GM21786 (cell line): ENCODE results near the gene SCIMP.
"Not testable (repeated sequence)": the region's sequence is repeated elsewhere in the genome, so short reads cannot be mapped to it uniquely, and the experiment has no call there.

Source experiments
- ATAC-seq: cut with Tn5 transposase; IDR thresholded peaks from one replicate; pipeline ENCODE4 v1.9.1; 2021; ENCODE audit not compliant: unreplicated experiment

Gene SCIMP

DNA sequence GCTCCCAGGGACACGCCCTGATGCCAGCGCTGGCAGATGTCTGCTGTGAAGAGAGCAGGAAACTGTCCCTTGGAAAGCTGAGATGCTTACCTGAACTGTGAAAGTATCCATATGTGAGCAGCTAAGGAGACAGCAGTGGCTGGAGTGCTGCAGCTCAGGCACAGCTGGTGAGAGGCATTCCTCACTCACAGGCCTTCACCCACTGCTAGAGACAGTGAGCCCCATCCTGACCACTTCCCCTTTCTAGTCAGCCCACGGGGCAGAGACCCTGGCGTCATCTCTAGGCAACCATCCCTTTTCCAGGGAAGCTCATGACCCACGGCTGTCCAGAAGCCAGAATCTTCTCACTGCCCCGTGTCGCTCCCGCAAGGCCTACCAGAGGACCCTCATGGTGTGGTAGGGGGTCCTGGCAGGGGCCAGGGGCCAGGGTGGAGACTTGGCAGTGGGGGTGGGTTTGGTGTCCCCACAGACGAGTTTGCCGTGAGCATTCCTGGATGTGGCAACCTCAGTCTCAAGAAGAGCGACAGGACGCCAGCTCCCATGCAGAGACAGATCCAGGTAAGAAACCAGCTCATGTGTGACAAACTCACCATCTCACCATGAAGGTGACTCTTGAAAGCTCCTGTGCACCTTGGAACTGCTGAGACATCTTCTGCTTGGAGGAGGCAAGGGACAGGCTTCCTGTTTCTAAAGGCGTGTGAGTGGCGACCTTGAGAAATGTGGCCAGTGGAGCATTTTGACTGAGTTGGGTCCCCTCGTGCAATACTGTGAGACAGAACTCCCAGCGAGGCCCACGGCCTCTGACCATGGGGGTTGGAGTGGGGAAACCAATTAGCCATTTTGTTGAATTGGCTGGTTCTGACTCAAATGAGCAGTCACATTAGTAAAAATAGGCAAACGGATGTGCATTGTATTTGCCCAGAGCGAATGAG lies at the start of gene SCIMP:
TSS of gene SCIMP (minus strand) at position 216 of the 932 bp plus-strand sequence. CDS start at position 111, 105 bp downstream.
- ATAC-seq: peak; percentile 61

GRCh38 chr17:5283571-5284315 lies 49.1 kb upstream of the SCIMP start:
- no peak for ATAC-seq

DNA sequence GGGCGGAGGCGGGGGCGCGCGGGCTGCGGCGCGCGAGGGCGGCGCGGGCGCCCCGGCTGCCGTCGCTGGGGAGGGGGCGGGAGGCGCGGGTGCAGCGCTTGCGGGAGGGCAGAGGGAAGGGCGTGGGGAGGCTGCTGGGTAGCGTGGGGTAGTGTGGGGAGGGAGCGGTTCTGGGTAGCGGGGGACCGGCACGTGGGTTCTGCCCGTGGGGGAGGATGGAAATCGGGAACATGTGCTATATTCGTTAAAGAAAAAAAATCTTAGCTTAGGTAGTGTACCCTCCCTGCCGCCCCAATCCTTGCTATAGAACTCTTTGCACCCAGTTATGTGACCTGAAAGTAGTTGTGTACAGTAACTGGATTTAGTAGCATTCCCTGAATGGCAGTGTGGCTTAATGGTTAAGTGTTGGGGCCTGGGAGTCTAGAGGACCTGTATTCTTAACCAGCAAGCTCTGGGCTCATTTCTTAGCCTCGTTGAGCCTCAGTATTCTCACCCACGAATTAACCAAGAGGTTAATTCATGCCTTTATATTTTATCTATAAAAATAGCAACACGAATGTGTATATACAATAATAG lies 48.1 kb upstream of the SCIMP start:
- no peak for ATAC-seq

DNA sequence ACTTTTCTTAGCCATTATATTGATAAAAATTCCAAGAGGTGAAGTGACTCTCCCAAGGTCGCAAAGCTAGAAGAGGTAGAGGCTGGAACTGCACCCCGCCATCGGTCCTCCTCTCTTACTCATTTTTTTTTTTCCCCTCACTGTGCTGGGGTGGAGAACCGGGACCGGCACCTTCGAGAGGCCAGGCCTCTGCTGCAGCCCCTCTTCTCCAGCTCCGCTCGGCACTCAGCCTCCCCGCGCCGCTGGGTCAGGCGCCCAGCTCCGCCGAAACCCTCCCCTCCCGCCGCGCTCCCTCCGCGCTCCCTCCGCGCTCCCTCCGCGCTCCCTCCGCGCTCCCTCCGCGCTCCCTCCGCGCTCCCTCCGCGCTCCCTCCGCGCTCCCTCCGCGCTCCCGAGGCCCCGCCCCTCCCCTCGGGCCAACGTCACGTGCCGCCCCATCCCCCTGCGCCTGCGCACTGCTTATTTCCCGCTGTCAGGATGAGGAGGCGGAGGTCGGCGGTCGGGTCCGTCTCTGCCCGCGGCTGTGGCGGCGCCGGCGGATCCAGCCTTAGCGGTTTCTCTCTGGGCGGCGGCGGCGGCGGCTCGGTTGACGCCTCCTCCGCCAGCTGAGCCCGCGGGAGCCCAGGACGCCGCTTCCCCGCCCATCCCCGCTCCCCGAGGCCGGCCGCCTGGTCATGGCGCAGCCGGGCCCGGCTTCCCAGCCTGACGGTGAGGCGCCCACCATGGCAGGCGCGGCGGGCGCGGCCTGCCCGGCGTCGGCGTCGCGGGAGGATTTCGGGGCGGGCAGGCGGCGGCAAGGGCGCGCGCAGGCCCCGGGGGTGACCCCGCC lies 47.4 kb upstream of the SCIMP start, which contains the start of gene RABEP1:
TSS of gene RABEP1 (plus strand) at position 471 of the 828 bp plus-strand sequence. CDS start at position 674, 203 bp downstream.
- ATAC-seq: peak; percentile 63

DNA sequence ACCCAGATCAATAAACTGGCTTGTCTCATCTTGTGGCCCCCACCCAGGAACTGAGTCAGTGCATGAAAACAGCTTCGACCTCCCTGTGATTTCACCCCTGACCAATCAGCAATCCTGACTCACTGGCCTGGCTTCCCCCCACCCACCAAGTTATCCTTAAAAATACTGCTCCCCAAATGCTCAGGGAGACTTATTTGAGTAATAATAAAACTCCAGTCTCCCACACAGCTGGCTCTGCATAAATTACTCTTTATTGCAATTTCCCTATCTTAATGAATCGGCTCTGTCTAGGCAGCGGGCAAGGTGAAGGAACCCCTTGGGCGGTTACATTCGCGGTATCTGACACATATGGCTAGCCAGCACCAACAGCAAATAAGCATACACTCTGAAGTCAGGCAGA lies 37.7 kb upstream of the SCIMP start:
- no peak for ATAC-seq

GRCh38 chr17:5269241-5269960 lies 34.7 kb upstream of the SCIMP start:
- no peak for ATAC-seq

- no peak for ATAC-seq
Observed at GRCh38 chr17:5264893-5265292, 30.2 kb upstream of the SCIMP start.

GRCh38 chr17:5263441-5263840 lies 28.8 kb upstream of the SCIMP start:
- ATAC-seq: no peak

GRCh38 chr17:5262416-5262991 lies 27.8 kb upstream of the SCIMP start:
- no peak for ATAC-seq

DNA sequence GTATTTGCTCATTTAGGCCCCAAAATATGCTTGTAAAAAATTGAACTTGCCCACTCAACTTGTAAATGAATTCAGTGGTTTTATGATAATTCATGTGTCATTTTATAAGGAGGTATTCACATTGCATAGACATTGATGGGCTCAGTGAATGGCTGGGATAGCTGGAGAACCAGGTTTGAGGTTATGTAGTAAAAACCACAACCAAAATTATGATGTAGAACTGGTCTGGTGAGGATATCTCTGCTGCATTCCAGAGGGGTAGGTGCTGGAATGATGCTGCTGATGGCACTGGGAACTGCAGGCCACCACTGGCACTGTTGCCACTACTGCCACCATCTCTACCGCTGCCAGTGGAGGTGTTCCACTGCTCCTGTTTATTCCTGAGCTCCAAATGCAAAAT lies 25.9 kb upstream of the SCIMP start:
- no peak for ATAC-seq

- no peak for ATAC-seq
Observed at GRCh38 chr17:5257124-5257523, 22.5 kb upstream of the SCIMP start.

DNA sequence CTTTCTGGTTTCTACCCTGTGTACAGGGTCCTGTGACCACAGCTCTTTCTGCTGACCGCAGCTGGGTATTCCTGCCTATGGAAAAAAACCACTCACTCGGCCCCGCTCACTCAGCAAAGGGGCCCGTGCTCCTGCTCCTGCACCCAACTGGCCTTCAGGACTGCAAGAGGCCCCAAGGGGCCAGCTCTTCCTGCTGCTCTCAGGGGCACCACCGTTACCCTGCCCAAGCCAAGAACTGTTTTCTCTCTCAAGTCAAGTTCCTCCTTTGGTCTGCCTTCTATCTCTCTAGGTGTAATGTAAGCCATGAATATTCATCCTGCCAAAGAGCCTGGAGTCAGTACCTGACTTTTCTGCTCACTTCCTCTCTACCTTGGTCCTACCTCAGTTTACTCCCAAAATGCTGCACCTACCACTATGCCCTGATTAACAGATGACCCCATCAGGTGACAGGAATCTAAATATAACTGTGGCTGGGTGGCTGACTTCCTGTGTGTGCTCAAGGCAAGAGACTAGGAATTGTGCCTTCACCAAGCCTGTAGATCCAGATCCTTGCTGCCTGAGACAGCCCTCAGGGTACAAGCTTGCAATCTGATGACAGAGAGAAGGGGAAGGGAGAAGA lies 20.4 kb upstream of the SCIMP start:
- no peak for ATAC-seq

DNA sequence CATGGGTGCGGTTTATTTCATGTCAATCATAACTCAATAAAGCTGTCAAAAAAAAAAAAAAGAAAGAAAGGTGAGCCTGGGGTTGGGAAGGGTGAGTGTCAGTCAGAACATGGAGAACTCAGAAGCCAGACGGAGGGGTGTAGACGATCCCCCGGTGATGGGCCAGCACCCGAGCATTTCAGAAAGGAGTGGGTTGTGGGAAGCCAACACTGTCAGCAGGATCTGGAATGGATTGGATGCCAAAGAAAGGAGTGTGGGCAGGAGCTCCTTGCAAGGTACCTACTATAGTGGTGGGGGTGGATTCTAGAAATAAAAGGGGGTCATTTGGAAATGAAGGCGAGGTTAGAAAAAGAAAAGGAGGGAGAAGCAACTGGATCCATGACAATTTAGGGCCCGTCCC lies 19.8 kb upstream of the SCIMP start:
- no peak for ATAC-seq

- no peak for ATAC-seq
Observed at GRCh38 chr17:5249615-5250014, 15.0 kb upstream of the SCIMP start.

DNA sequence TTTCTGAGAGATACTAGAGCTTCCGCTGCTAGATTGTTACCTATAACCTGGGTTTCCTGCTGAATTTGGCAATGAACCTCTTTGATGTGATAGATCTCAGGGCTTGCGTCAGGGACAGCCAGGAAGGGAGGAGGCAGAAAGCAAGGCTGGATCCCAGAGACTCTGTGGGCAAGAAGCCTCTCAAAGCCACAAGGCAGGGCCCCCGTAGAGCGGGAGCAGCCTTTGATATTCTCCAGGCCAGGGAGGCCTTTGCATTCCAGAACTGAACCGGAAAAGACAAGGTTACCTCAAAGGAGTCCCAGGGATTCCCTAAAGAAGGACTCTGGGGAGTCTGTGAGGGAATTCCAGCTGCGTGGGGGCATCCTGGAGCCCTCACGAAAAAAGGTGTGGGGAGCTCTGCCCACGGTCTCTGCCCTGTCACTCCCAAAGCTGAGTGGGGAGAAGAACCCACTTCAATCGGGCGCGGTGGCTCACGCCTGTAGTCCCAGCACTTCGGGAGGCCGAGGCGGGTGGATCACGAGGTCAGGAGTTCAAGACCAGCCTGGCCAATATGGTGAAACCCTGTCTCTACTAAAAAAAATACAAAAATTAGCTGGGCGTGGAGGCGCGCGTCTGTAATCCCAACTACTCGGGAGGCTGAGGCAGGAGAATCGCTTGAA lies 14.3 kb upstream of the SCIMP start:
- ATAC-seq: no peak

DNA sequence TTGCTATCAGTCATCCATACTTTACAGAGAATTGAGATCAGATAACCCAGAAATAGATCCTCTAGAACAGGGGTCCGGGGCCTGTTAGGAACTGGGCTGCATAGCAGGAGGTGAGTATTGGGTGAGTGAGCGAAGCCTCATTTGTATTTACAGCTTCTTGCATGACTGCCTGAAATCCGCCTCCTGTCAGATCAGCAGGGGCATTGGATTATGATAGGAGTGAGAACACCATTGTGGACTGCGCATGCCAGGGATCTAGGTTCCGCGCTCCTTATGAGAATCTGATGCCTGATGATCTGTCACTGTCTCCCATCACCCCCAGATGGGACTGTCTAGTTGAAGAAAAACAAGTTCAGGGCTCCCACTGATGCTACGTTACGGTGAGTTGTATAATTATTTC lies 13.0 kb upstream of the SCIMP start:
- no peak for ATAC-seq

- ATAC-seq: peak; percentile 68
Observed at GRCh38 chr17:5241861-5242671, 7.4 kb upstream of the SCIMP start.

- ATAC-seq: not testable (repeated sequence)
Observed at GRCh38 chr17:5239769-5240168, 5.1 kb upstream of the SCIMP start.
